ENCODE data around the gene SETD1A. TPM values are rescaled to one million over a fixed set of nuclear protein-coding genes. Genes with fewer than 3 reads are reported as not detected.
A peak's percentile ranks its signal among the peaks of the same experiment; 100 is the strongest.

Gene SETD1A
- total and polyA plus RNA-seq, 7 experiments from 2014 or later: 1.3 to 47.2 (median 32.9) TPM

DNA sequence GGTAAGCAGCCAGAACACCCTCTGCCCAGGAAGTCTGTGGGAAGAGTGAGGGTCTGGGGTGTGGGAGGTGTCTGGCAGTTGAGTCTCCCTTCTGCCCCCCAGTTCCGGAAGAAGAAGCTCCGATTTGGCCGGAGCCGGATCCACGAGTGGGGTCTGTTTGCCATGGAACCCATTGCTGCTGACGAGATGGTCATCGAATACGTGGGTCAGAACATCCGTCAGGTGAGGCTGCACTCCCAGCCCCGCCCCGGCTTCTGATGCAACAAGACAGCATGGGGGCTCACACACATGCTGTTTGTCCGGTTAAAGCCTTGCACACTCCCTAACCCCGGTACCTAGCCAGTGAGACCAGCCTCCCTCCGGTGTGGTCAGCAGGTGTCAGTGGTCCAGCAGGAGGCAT lies 23.4 kb downstream of the SETD1A start:
- H3K27ac Mint-ChIP-seq: no peak overlapping the region
- ChIA-PET CTCF (no interaction called here), POLR2A (no interaction called here)
- Histone ChIP-seq H3K4me1 (ENCODE audit: control insufficient read depth in 2 of 2, insufficient read depth in 2 of 2, low read length in 2 of 2) (no peaks in the 10 kb centered on the region), H3K4me3 (ENCODE audit: low read length) (no peak overlapping the region), H3K27ac (ENCODE audit: low read depth, low read length) (no peak overlapping the region), H3K9me3 (ENCODE audit: control insufficient read depth in 2 of 3, low read length in 3 of 3) (no peaks in the 10 kb centered on the region), H3K36me3 (ENCODE audit: control insufficient read depth in 2 of 3, insufficient read depth in 3 of 3, low read length in 3 of 3) (peaks cover 0 to 84% (median 0%) of the 10 kb centered on the region in 3 experiments), H3K27me3 (ENCODE audit: control insufficient read depth in 2 of 2, insufficient read depth in 2 of 2, low read length in 2 of 2) (no peaks in the 10 kb centered on the region)
- H3K27me3 Mint-ChIP-seq: no peaks in the 10 kb centered on the region
- H3K9me3 Mint-ChIP-seq: peaks cover 0 to 3% (median 0%) of the 10 kb centered on the region in 11 donors
- ATAC-seq (no peak), DNase-seq (no peak)
- H3K36me3 Mint-ChIP-seq: peaks cover 3 to 23% (median 4%) of the 10 kb centered on the region in 5 donors
- peaks cover 0 to 21% (median under 1%) of the 10 kb centered on the region in 7 donors for H3K4me1 Mint-ChIP-seq
- H3K4me3 Mint-ChIP-seq: no peak overlapping the region
- intact Hi-C loops (cut with micrococcal nuclease): no loop called here

DNA sequence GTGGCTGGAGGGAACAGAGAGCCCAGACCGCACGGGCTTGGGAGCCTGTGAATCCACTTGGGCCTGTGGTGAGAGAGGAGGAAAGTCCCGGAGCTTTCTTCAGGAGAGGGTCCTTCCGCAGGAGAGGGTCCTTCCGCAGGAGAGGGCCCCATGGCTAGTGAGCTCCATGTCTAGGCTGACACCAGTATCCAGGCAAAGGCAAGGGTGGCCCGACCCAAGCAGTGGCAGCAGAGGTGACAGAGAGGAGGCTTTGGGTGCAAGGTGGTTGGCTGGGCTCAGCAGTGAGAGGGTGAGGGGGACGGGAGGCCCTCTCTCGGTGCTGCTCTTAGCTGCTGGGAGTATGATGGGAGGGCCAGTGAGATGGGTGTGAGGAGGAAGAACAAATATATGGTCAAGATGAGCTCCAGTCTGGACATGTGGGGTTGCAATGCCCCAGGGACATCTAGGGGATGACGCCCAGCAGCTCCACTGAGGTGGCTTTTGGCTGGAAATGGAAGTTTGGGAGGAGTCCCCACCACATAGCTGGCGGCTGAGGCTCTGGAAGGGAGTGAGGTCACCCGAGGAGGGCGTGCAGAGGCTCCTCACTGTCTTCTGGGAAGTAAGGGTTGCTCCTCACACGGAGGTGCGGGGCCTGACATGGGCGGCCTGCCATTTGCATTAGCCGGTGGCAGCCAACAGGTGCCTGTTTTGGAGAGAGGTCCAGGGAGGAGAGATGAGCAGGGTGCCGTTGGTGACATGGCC lies 25.2 kb downstream of the SETD1A start:
- Mint-ChIP-seq H3K4me1 (peaks cover 0 to 18% (median 0%) of the 10 kb centered on the region in 7 donors), H3K4me3 (no peak overlapping the region)

DNA sequence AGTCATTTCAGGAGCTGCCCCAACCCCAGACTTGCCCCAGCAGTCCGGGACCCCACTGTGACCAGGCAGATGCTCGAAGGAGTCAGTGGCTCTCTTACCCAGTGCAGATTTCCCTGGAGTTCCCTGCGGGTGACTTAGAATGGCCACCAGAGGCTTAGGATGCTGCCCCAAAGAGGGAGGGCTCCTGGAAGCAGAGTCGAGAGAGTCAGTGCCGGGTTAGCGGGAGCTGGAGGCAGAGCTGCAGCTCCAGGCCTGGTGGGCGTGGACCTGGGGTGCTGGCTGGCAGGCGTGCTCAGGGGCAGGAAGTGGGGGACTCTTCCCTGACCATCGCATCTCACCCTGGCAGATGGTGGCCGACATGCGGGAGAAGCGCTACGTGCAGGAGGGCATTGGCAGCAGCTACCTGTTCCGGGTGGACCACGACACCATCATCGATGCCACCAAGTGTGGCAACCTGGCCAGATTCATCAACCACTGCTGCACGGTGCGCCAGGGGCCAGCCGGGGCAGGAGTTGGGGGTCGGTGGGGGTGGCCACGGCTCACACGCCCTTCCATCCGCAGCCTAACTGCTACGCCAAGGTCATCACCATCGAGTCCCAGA lies 25.8 kb downstream of the SETD1A start:
- Histone ChIP-seq H3K4me1 (ENCODE audit: control insufficient read depth in 2 of 2, insufficient read depth in 2 of 2, low read length in 2 of 2) (no peaks in the 10 kb centered on the region), H3K9me3 (ENCODE audit: control insufficient read depth in 2 of 3, low read length in 3 of 3) (no peaks in the 10 kb centered on the region), H3K27me3 (ENCODE audit: control insufficient read depth in 2 of 2, insufficient read depth in 2 of 2, low read length in 2 of 2) (no peaks in the 10 kb centered on the region), H3K36me3 (ENCODE audit: control insufficient read depth in 2 of 3, insufficient read depth in 3 of 3, low read length in 3 of 3) (peaks cover 0 to 61% (median 0%) of the 10 kb centered on the region in 3 experiments), H3K4me3 (ENCODE audit: low read length) (no peak overlapping the region), H3K27ac (ENCODE audit: low read depth, low read length) (no peak overlapping the region)
- no peak overlapping the region for H3K4me3 Mint-ChIP-seq
- no peaks in the 10 kb centered on the region for H3K9me3 Mint-ChIP-seq
- peak overlapping the region in 2 of 9 donors; percentile 18 to 63 for H3K27ac Mint-ChIP-seq
- H3K4me1 Mint-ChIP-seq: peaks cover 0 to 18% (median 0%) of the 10 kb centered on the region in 7 donors
- peaks cover 3 to 11% (median 3%) of the 10 kb centered on the region in 5 donors for H3K36me3 Mint-ChIP-seq
- ATAC-seq (no peak), DNase-seq (no peak)
- ChIA-PET CTCF (interaction anchor here (0.9 to 1.3 kb wide), 4 partner anchors 14 to 400 kb away, joined by 3 to 5 read pairs (median 4); no protein-coding TSS in a partner anchor), POLR2A (interaction anchor here (1.9 kb wide), 1 partner anchor 90 kb away, joined by 5 read pairs; the partner anchor contains the start of genes ZNF646 and ZNF668)
- H3K27me3 Mint-ChIP-seq: no peaks in the 10 kb centered on the region
- intact Hi-C loops (cut with micrococcal nuclease): no loop called here

More for the DNA sequence above, 25.2 kb downstream of the SETD1A start:
- Histone ChIP-seq H3K4me3 (ENCODE audit: low read length) (no peak overlapping the region), H3K27me3 (ENCODE audit: control insufficient read depth in 2 of 2, insufficient read depth in 2 of 2, low read length in 2 of 2) (no peaks in the 10 kb centered on the region), H3K4me1 (ENCODE audit: control insufficient read depth in 2 of 2, insufficient read depth in 2 of 2, low read length in 2 of 2) (no peaks in the 10 kb centered on the region), H3K9me3 (ENCODE audit: control insufficient read depth in 2 of 3, low read length in 3 of 3) (no peaks in the 10 kb centered on the region), H3K36me3 (ENCODE audit: control insufficient read depth in 2 of 3, insufficient read depth in 3 of 3, low read length in 3 of 3) (peaks cover 0 to 67% (median 0%) of the 10 kb centered on the region in 3 experiments), H3K27ac (ENCODE audit: low read depth, low read length) (no peak overlapping the region)
- DNase-seq (no peak), ATAC-seq (no peak)
- peak overlapping the region in 2 of 9 donors; percentile 12 to 63 for H3K27ac Mint-ChIP-seq
- intact Hi-C loops (cut with micrococcal nuclease): no loop called here
- peaks cover 3 to 11% (median 3%) of the 10 kb centered on the region in 5 donors for H3K36me3 Mint-ChIP-seq
- ChIA-PET CTCF (interaction anchor here (0.7 to 1.3 kb wide), 8 partner anchors 11 to 470 kb away, joined by 3 to 5 read pairs (median 3); partner anchors contain the start of gene COX6A2), POLR2A (interaction anchor here (1.9 kb wide), 1 partner anchor 91 kb away, joined by 5 read pairs; the partner anchor contains the start of genes ZNF646 and ZNF668)
- H3K9me3 Mint-ChIP-seq: no peaks in the 10 kb centered on the region
- H3K27me3 Mint-ChIP-seq: no peaks in the 10 kb centered on the region

DNA sequence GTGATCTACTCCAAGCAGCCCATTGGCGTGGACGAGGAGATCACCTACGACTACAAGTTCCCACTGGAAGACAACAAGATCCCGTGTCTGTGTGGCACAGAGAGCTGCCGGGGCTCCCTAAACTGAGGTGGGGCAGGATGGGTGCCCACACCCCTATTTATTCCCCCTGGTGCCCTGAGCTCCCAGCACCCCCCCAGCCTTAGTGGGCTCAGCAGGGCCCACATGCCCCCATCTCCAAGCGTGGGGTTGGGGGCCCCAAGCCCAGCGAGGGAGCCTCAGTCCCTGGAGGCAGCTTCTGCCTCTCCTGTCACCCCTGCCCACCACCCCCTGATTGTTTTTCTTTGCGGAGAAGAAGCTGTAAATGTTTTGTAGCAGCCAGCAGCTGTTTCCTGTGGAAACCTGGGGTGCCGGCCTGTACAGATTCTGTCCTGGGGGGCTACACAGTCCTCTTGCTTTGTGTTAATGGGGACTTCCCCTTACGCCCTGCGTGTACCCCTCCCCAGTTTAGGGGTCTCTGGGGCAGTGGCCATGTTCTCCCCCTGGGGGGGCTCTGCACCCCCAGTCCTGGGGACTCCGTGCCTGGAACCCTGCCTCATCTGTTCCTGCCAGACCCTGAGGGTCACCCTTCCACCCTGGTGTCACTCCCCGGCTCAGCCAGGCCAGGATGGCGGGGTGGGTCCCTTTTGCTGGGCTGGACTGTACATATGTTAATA lies 26.5 kb downstream of the SETD1A start:
- no peaks in the 10 kb centered on the region for H3K27me3 Mint-ChIP-seq
- H3K4me3 Mint-ChIP-seq: no peak overlapping the region
- ChIA-PET POLR2A (interaction anchor here (0.9 to 1.9 kb wide), 2 partner anchors 26 to 90 kb away, joined by 3 to 5 read pairs; partner anchors contain the start of genes SETD1A, ZNF646 and ZNF668), CTCF (interaction anchor here (0.6 to 1.5 kb wide), 6 partner anchors 13 to 888 kb away, joined by 3 to 5 read pairs (median 4); partner anchors contain the start of gene ZNF843)
- Histone ChIP-seq H3K27me3 (ENCODE audit: control insufficient read depth in 2 of 2, insufficient read depth in 2 of 2, low read length in 2 of 2) (no peaks in the 10 kb centered on the region), H3K36me3 (ENCODE audit: control insufficient read depth in 2 of 3, insufficient read depth in 3 of 3, low read length in 3 of 3) (peaks cover 0 to 54% (median 0%) of the 10 kb centered on the region in 3 experiments), H3K4me3 (ENCODE audit: low read length) (no peak overlapping the region), H3K9me3 (ENCODE audit: control insufficient read depth in 2 of 3, low read length in 3 of 3) (no peaks in the 10 kb centered on the region), H3K27ac (ENCODE audit: low read depth, low read length) (no peak overlapping the region), H3K4me1 (ENCODE audit: control insufficient read depth in 2 of 2, insufficient read depth in 2 of 2, low read length in 2 of 2) (no peaks in the 10 kb centered on the region)
- no peaks in the 10 kb centered on the region for H3K9me3 Mint-ChIP-seq
- DNase-seq (no peak), ATAC-seq (no peak)
- H3K4me1 Mint-ChIP-seq: peaks cover 0 to 17% (median 0%) of the 10 kb centered on the region in 7 donors
- intact Hi-C loops (cut with micrococcal nuclease): no loop called here
- H3K27ac Mint-ChIP-seq: peak overlapping the region in 1 of 9 donors; percentile 62
- peaks cover 0 to 7% (median 3%) of the 10 kb centered on the region in 5 donors for H3K36me3 Mint-ChIP-seq

DNA sequence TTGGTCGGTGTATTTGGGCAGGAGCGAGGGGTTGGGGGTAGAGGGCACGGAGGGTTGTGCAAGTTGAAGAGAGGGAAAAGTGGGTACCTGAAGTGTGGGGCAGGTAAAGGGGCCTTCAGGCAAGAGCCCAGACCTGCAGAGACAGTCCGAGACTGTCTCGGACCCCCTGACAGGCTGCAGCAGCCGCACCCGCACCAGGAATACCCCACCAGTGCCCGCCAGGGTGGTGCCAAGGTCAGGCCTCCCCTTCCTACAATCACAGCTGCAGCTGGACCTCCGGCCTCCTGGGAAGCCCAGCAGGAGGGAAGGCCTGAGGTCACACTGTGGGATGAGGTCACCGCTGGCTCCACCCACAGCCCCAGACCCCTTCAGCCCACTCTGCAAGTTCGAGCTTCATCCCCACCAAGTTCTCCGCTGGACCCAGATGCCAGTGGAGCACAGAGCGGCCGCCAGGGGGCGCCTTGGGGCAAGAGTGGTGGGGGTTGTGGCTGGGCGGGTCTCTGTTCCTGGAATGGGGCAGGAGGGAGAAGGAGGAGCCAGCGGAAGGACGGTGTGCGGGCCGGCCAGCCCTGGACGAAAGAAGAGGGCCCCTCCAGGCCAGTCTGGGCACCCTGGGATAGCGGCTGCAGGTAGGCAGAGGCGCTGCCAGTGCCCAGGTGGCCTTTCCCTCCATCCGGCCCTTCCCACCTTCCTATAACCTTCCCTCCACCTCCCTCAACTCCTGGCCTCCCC lies 27.3 kb downstream of the SETD1A start, which contains the start of gene HSD3B7:
HSD3B7 (plus strand) TSS at position 539 of the 732 bp plus-strand sequence. CDS start 452 bp downstream, outside the sequence.
- ChIA-PET CTCF (interaction anchor here (0.6 to 1.5 kb wide), 7 partner anchors 24 to 888 kb away, joined by 3 to 5 read pairs (median 3); partner anchors contain the start of genes ZNF267 and ZNF843), POLR2A (interaction anchor here (0.9 to 1.9 kb wide), 3 partner anchors 15 to 89 kb away, joined by 3 to 5 read pairs (median 3); partner anchors contain the start of genes SETD1A, ZNF646 and ZNF668)
- no peaks in the 10 kb centered on the region for H3K27me3 Mint-ChIP-seq
- Histone ChIP-seq H3K36me3 (ENCODE audit: control insufficient read depth in 2 of 3, insufficient read depth in 3 of 3, low read length in 3 of 3) (peaks cover 0 to 47% (median 0%) of the 10 kb centered on the region in 3 experiments), H3K9me3 (ENCODE audit: control insufficient read depth in 2 of 3, low read length in 3 of 3) (no peaks in the 10 kb centered on the region), H3K4me3 (ENCODE audit: low read length) (no peak within 1 kb of the TSS), H3K27ac (ENCODE audit: low read depth, low read length) (no peak within 1 kb of the TSS), H3K27me3 (ENCODE audit: control insufficient read depth in 2 of 2, insufficient read depth in 2 of 2, low read length in 2 of 2) (no peaks in the 10 kb centered on the region), H3K4me1 (ENCODE audit: control insufficient read depth in 2 of 2, insufficient read depth in 2 of 2, low read length in 2 of 2) (no peaks in the 10 kb centered on the region)
- H3K9me3 Mint-ChIP-seq: no peaks in the 10 kb centered on the region
- peak within 1 kb of the TSS in 2 of 9 donors; percentile 29 to 62 for H3K27ac Mint-ChIP-seq
- peaks cover 0 to 17% (median 0%) of the 10 kb centered on the region in 7 donors for H3K4me1 Mint-ChIP-seq
- intact Hi-C loops (cut with micrococcal nuclease): loop anchor here (1.0 kb wide), 4 partner anchors 110 to 884 kb away; no protein-coding TSS in a partner anchor
- ATAC-seq: peak; percentile 86
- H3K4me3 Mint-ChIP-seq: peak within 1 kb of the TSS in 3 of 10 donors; percentile 39 to 54 (median 51)
- H3K36me3 Mint-ChIP-seq: peaks cover 0 to 7% (median 3%) of the 10 kb centered on the region in 5 donors
- peak; percentile 54 to 91 (median 72) for DNase-seq
